Progenitor cell of endocrine pancreas (in vitro differentiated cells): ENCODE measurements around the gene CBARP. TPM values are rescaled to one million over a fixed set of nuclear protein-coding genes. Genes with fewer than 3 reads are reported as not detected.

ENCODE experiments used
- DNase-seq: peaks from one replicate; pipeline ENCODE4 v3.0.0; 2021; ENCODE audit warnings: low spot score; ENCODE audit not compliant: unreplicated experiment
- H3K27ac Mint-ChIP-seq: 2 replicates; pipeline ENCODE4 v1.8.0; 2021; ENCODE audit warnings: mild to moderate bottlenecking, moderate library complexity, mixed read lengths
- H3K27me3 Mint-ChIP-seq: 2 replicates; pipeline ENCODE4 v1.8.0; 2021; ENCODE audit warnings: mixed read lengths
- H3K36me3 Mint-ChIP-seq: 2 replicates; pipeline ENCODE4 v1.8.0; 2022; ENCODE audit warnings: mixed read lengths; ENCODE audit not compliant: insufficient read depth
- H3K4me1 Mint-ChIP-seq: 2 replicates; pipeline ENCODE4 v1.8.0; 2021; ENCODE audit warnings: low read depth, mixed read lengths
- H3K4me3 Mint-ChIP-seq: 2 replicates; pipeline ENCODE4 v1.8.0; 2021; ENCODE audit warnings: low read depth, mild to moderate bottlenecking, moderate library complexity, mixed read lengths
- H3K9me3 Mint-ChIP-seq: 2 replicates; pipeline ENCODE4 v1.8.0; 2021; ENCODE audit warnings: low read depth, mixed read lengths
- total RNA-seq: library from RNA; stranded (reverse); gene quantifications from 2 replicates; pipeline ENCODE4 v1.2.1, GENCODE V29; 2021
- TF ChIP-seq, protein P1 (sequence below): fragments of 200-600 bp; sonication (generic); IDR thresholded peaks from one replicate; pipeline ENCODE4 v1.5.0; 2021; ENCODE audit warnings: antibody characterized with exemption, mild to moderate bottlenecking; ENCODE audit not compliant: unreplicated experiment

Gene CBARP
- total RNA-seq, 1 donor from 2014 or later = 13.0 TPM

DNA sequence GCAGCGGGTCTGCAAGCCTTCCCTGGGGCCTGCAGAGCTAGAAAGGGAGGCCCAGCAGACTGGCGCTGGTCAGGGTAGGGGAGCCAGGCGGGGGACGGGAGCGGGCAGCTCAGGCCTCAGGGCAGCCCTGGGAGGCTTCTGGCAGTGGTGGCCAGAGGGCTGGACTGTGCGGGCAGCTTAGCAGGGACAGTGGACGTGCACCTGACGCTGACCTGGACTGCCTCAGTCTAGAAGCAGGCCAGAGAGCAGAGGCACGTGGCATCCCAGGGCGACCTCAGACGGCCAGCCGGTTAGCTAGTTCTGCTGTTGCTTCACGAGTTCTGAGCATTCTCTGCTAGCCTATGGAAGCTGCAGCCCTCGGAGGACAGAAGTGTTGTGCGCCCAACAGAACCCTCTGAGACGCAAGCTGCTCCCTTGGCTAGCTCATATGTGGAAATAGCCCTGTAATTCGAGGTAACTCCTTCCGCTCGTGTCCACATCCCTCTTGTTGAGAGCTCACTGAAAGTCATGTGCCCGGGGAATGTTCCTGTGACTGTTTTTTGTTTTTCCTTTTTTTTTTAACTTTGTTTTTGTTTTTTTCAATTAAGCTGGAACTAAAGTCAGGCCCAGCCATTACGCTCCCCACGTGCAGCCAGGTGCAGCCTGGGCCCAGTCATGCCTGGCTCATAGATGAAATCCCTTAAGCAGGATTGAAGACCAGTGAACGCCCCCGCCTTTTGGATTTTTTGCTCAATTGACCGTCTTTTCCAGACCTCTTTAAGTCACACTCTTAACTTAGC is 35.6 kb upstream of the CBARP start:
- H3K9me3 Mint-ChIP-seq = no peaks in the 10 kb centered on the region
- H3K27ac Mint-ChIP-seq = peak overlapping the region; percentile 88
- peaks cover 37% of the 10 kb centered on the region for H3K4me1 Mint-ChIP-seq
- no peak for DNase-seq
- H3K36me3 Mint-ChIP-seq = peaks cover 24% of the 10 kb centered on the region
- peak overlapping the region; percentile 52 for H3K4me3 Mint-ChIP-seq
- TF ChIP-seq, protein P1, sequence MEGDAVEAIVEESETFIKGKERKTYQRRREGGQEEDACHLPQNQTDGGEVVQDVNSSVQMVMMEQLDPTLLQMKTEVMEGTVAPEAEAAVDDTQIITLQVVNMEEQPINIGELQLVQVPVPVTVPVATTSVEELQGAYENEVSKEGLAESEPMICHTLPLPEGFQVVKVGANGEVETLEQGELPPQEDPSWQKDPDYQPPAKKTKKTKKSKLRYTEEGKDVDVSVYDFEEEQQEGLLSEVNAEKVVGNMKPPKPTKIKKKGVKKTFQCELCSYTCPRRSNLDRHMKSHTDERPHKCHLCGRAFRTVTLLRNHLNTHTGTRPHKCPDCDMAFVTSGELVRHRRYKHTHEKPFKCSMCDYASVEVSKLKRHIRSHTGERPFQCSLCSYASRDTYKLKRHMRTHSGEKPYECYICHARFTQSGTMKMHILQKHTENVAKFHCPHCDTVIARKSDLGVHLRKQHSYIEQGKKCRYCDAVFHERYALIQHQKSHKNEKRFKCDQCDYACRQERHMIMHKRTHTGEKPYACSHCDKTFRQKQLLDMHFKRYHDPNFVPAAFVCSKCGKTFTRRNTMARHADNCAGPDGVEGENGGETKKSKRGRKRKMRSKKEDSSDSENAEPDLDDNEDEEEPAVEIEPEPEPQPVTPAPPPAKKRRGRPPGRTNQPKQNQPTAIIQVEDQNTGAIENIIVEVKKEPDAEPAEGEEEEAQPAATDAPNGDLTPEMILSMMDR = no peak
- H3K27me3 Mint-ChIP-seq = peaks cover 3% of the 10 kb centered on the region

DNA sequence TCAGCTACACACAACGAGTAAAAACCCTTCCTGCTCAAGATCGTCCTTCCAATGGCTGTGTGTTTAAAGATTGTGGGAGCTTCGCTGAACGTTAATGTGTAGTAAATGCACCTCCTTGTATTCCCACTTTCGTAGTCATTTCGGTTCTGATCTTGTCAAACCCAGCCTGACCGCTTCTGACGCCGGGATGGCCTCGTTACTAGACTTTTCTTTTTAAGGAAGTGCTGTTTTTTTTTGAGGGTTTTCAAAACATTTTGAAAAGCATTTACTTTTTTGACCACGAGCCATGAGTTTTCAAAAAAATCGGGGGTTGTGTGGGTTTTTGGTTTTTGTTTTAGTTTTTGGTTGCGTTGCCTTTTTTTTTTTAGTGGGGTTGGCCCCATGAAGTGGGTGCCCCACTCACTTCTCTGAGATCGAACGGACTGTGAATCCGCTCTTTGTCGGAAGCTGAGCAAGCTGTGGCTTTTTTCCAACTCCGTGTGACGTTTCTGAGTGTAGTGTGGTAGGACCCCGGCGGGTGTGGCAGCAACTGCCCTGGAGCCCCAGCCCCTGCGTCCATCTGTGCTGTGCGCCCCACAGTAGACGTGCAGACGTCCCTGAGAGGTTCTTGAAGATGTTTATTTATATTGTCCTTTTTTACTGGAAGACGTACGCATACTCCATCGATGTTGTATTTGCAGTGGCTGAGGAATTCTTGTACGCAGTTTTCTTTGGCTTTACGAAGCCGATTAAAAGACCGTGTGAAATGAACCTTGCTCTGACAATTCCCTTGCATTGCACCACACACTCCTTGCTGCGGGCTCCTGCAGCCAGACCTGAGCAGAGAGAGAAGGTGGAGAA is 34.8 kb upstream of the CBARP start:
- Mint-ChIP-seq H3K4me1 (peaks cover 37% of the 10 kb centered on the region), H3K9me3 (no peaks in the 10 kb centered on the region), H3K27ac (peak overlapping the region; percentile 76), H3K36me3 (peaks cover 24% of the 10 kb centered on the region), H3K27me3 (peaks cover 3% of the 10 kb centered on the region), H3K4me3 (peak overlapping the region; percentile 25)
- DNase-seq = no peak
- TF ChIP-seq, protein P1 = no peak

DNA sequence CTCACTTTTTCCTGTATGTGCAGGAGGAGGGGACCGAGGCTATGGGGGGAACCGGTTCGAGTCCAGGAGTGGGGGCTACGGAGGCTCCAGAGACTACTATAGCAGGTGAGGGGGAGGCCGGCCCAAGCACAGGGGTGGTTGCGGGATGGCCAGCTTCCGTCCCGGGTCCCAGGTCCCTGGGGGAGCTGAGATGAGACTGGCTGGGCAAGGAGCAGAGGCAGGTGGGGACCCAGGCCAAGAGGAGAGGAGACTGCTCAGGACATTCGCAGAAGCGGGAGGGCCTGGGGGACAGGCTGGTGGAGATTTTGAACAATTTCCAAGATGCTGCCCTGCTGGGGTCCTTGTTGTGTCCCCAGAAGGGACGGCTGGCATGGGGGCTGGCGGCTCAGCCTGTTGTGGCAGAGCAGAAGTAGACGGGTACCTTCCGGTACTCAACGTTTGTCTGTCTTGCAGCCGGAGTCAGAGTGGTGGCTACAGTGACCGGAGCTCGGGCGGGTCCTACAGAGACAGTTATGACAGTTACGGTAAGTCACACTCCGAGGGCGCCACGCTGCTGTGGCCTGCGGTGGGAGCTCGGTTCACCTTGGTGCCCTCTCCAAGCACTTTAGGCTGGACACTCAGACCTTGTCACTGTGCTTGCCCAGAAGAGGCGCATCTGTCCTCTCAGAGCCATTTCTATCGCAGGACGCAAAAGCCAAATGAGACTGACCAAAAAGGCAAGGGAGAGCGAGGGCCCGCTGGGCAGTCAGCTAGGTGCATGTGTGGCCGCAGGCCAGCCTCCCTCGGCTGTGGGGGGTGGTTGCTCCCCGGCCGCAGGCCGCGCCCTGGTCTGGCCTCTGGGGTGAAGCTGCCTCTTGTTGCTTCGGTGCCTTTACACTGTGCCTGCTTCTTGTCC is 34.0 kb upstream of the CBARP start:
- Mint-ChIP-seq H3K9me3 (no peaks in the 10 kb centered on the region), H3K27me3 (peaks cover 9% of the 10 kb centered on the region), H3K36me3 (peaks cover 24% of the 10 kb centered on the region), H3K27ac (peak overlapping the region; percentile 95), H3K4me1 (peaks cover 40% of the 10 kb centered on the region), H3K4me3 (peak overlapping the region; percentile 82)
- TF ChIP-seq, protein P1 = no peak
- DNase-seq = no peak

DNA sequence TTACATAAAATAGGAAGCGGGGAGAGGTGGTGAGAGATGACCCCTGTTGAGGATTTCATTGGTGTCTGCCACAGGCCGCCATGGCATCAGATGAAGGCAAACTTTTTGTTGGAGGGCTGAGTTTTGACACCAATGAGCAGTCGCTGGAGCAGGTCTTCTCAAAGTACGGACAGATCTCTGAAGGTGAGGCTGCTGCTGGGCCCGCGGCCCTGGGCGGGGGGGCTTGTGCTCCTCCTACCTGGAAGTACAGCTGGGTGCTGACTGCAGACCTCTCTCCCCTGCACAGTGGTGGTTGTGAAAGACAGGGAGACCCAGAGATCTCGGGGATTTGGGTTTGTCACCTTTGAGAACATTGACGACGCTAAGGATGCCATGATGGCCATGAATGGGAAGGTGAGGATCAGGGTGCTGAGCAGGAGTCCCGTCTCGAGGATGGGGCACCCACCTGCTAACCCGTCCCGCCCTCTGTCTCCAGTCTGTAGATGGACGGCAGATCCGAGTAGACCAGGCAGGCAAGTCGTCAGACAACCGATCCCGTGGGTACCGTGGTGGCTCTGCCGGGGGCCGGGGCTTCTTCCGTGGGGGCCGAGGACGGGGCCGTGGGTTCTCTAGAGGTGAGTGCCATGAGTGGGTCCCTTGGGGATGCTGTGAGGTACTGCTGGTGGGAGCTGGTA is 33.2 kb upstream of the CBARP start:
- H3K27me3 Mint-ChIP-seq = peaks cover 9% of the 10 kb centered on the region
- peaks cover 40% of the 10 kb centered on the region for H3K4me1 Mint-ChIP-seq
- H3K9me3 Mint-ChIP-seq = no peaks in the 10 kb centered on the region
- TF ChIP-seq, protein P1 = no peak
- H3K4me3 Mint-ChIP-seq = peak overlapping the region; percentile 82
- no peak for DNase-seq
- H3K36me3 Mint-ChIP-seq = peaks cover 24% of the 10 kb centered on the region
- peak overlapping the region; percentile 95 for H3K27ac Mint-ChIP-seq
